Caco-2 (cell line): ENCODE results near the gene STK24. TPM values are rescaled to one million over a fixed set of nuclear protein-coding genes. Genes with fewer than 3 reads are reported as not detected.

Source experiments
- BruUV-seq: library from RNA; stranded (reverse); fragments of 400-500 nt; replicated peaks from 2 replicates; lab custom pipeline; 2021; lab: Mats Ljungman, UMichigan
- CTCF ChIA-PET: fragments of 300-600 bp; sonication (Branson Sonifier 250); formaldehyde crosslinking; loops from one replicate; lab custom pipeline; 2022; ENCODE audit warnings: antibody characterized with exemption; lab: Charles Lee
- POLR2A ChIA-PET: fragments of 300-600 bp; sonication (Branson Sonifier 250); formaldehyde crosslinking; loops from one replicate; lab custom pipeline; 2022; ENCODE audit warnings: antibody characterized with exemption; lab: Charles Lee
- DNase-seq, 2 experiments: peaks; one replicate each; pipeline versions ENCODE4 v3.0.0 to v3.0.0-alpha.2; 2020 to 2022
- H3K27me3 ChIP-seq: replicated peaks from 2 replicates; pipeline ENCODE4 v1.6.0; 2011; ENCODE audit warnings: low read length; ENCODE audit not compliant: control insufficient read depth, insufficient read depth
- H3K36me3 ChIP-seq: 2 replicates; pipeline ENCODE4 v1.5.1; 2011; ENCODE audit warnings: low read length; ENCODE audit not compliant: control insufficient read depth, insufficient read depth
- H3K4me1 ChIP-seq: fragments of 250-450 bp; sonication (Bioruptor Pico); 2 replicates; pipeline ENCODE4 v1.5.1; 2020; ENCODE audit warnings: mild to moderate bottlenecking
- H3K4me3 ChIP-seq: 2 replicates; pipeline ENCODE4 v1.5.1; 2011; ENCODE audit warnings: low read depth, mild to moderate bottlenecking, control low read depth, low read length
- H3K9me3 ChIP-seq: fragments of 250-450 bp; sonication (Bioruptor Pico); 2 replicates; pipeline ENCODE4 v1.5.1; 2020; ENCODE audit warnings: mild to moderate bottlenecking, moderate library complexity
- H3K27ac Mint-ChIP-seq: one replicate; pipeline ENCODE4 v1.8.0; 2022; ENCODE audit warnings: mixed read lengths; ENCODE audit not compliant: unreplicated experiment
- H3K27me3 Mint-ChIP-seq: one replicate; pipeline ENCODE4 v1.8.0; 2022; ENCODE audit warnings: mixed read lengths; ENCODE audit not compliant: insufficient read depth, unreplicated experiment
- H3K36me3 Mint-ChIP-seq: one replicate; pipeline ENCODE4 v1.8.0; 2022; ENCODE audit warnings: mild to moderate bottlenecking, mixed read lengths; ENCODE audit not compliant: insufficient read depth, unreplicated experiment
- H3K4me1 Mint-ChIP-seq: one replicate; pipeline ENCODE4 v1.8.0; 2022; ENCODE audit warnings: low read depth, mixed read lengths; ENCODE audit not compliant: unreplicated experiment
- H3K4me3 Mint-ChIP-seq: one replicate; pipeline ENCODE4 v1.8.0; 2022; ENCODE audit warnings: mild to moderate bottlenecking, moderate library complexity, mixed read lengths; ENCODE audit not compliant: unreplicated experiment
- H3K9me3 Mint-ChIP-seq: one replicate; pipeline ENCODE4 v1.8.0; 2022; ENCODE audit warnings: mixed read lengths; ENCODE audit not compliant: unreplicated experiment
- intact Hi-C: fragments of 100-400 bp; cut with micrococcal nuclease; formaldehyde crosslinking; loops from one replicate; pipeline ENCODE4 v1.10.0; 2022; ENCODE audit not compliant: unreplicated experiment
- total RNA-seq: library from RNA; stranded (reverse); gene quantifications from 2 replicates; pipeline ENCODE4 v1.2.3, GENCODE V29; 2022
- TF ChIP-seq, protein P1 (sequence below), 2 experiments: fragments of 200-600 bp in 1 of 2; IDR thresholded peaks; 1 replicate in 1 of 2; 2 replicates in 1 of 2; pipeline versions ENCODE4 v1.5.1 to v1.8.0; 2011 to 2022; ENCODE audit warnings: antibody characterized with exemption in 1 of 2, control low read depth in 1 of 2, inconsistent platforms in 1 of 2, low read depth in 1 of 2, low read length in 1 of 2, mild to moderate bottlenecking in 1 of 2, moderate library complexity in 1 of 2; ENCODE audit not compliant: insufficient read depth in 1 of 2, severe bottlenecking in 1 of 2, unreplicated experiment in 1 of 2

STK24 gene
- total RNA-seq, 1 experiment from 2014 or later, result 253 TPM

DNA sequence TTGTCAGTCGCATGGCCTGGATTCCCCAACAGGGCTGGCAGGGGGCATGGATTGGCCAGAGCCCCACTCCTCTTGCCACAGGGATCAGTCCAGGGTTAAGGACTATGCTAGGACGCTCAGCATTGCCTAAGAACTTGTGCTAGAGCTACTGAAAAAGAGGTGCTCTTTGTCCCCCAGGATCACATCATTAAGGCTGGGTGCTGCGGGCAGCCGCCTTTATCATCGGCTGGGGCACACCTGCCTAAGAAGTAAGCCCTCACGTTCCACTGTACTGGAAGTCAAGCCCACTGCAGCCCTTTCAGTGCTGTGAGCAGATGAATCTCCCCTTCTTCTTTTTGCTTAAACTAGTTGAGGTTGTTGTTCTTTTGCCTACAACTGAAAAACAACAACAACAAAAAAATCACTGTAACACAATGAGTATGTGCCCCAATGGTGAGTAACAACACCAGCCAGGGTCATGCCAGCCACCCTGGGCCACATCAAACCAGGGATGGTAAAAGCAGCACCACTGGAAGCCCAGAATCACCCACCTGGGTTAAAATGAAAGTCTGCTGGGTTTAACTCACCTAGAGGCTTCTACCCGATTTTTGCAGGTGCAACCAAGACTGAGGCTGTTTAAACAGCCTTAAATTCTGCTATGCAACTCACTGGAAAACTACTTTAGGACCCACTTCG lies 20.6 kb downstream of the STK24 start:
- BruUV-seq, result no TSS peak
- Mint-ChIP-seq H3K27me3 (no peaks in the 10 kb centered on the region), H3K27ac (no peak overlapping the region), H3K36me3 (peaks cover 82% of the 10 kb centered on the region), H3K9me3 (no peaks in the 10 kb centered on the region), H3K4me1 (peaks cover 38% of the 10 kb centered on the region), H3K4me3 (no peak overlapping the region)
- no peaks in the 10 kb centered on the region for H3K9me3 ChIP-seq
- TF ChIP-seq, protein P1, sequence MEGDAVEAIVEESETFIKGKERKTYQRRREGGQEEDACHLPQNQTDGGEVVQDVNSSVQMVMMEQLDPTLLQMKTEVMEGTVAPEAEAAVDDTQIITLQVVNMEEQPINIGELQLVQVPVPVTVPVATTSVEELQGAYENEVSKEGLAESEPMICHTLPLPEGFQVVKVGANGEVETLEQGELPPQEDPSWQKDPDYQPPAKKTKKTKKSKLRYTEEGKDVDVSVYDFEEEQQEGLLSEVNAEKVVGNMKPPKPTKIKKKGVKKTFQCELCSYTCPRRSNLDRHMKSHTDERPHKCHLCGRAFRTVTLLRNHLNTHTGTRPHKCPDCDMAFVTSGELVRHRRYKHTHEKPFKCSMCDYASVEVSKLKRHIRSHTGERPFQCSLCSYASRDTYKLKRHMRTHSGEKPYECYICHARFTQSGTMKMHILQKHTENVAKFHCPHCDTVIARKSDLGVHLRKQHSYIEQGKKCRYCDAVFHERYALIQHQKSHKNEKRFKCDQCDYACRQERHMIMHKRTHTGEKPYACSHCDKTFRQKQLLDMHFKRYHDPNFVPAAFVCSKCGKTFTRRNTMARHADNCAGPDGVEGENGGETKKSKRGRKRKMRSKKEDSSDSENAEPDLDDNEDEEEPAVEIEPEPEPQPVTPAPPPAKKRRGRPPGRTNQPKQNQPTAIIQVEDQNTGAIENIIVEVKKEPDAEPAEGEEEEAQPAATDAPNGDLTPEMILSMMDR (IDR thresholded peaks at IDR 0.05; ENCODE audit: insufficient read depth in 1 of 2, low read depth in 1 of 2, low read length in 1 of 2, severe bottlenecking in 1 of 2, unreplicated experiment in 1 of 2), result no peak
- peaks cover 3% of the 10 kb centered on the region; the same call in 1 of the 2 replicates for H3K36me3 ChIP-seq
- intact Hi-C loops, result loop anchor here (5.0 to 10.0 kb wide), 2 partner anchors 74 to 289 kb away; no protein-coding TSS in a partner anchor
- 0 out of 2 replicates have a peak, but pooled peaks cover 3% of the 10 kb centered on the region for H3K4me1 ChIP-seq
- DNase-seq, result no peak
- CTCF ChIA-PET, result interaction anchor here (0.6 kb wide), 1 partner anchor 314 kb away, joined by 3 read pairs; no protein-coding TSS in a partner anchor
- H3K4me3 ChIP-seq, result no peak overlapping the region
- POLR2A ChIA-PET, result no interaction called here
- no peaks in the 10 kb centered on the region for H3K27me3 ChIP-seq

DNA sequence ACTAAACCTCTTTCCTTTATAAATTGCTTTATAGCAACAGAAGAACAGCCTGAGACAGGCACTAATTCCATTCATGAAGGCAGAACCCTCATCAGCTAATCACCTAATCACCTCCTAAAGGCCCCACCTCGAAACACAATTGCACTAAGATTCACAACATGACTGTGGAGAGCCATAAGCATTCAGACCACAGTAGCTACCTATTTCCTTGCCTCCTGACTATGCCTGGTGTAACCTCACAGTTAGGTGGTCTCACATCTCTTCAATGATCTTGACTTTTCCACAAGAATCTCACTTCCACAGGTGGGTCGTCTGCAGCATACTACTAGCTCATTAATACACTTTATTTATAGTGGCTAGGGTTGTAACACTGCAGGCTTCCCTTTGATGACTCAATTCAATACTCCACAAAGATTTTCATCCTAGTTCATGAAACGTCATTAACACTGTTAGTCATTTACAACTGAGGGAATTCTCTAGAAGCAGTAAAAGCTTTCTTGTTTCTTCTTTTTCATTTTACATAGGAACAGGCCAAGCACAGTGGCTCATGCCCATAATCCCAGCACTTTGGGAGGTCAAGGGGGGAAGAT lies 27.1 kb downstream of the STK24 start:
- intact Hi-C loops, result loop anchor here (10.0 kb wide), 1 partner anchor 295 kb away; no protein-coding TSS in a partner anchor
- ChIA-PET CTCF (no interaction called here), POLR2A (interaction anchor here (1.3 kb wide), 1 partner anchor 28 kb away, joined by 3 read pairs; the partner anchor contains the start of gene STK24)
- Histone ChIP-seq H3K9me3 (no peaks in the 10 kb centered on the region), H3K27me3 (no peaks in the 10 kb centered on the region), H3K36me3 (peaks cover 8% of the 10 kb centered on the region), H3K4me1 (peaks cover 2% of the 10 kb centered on the region; the same call in 1 of the 2 replicates), H3K4me3 (no peak overlapping the region)
- H3K9me3 Mint-ChIP-seq, result no peaks in the 10 kb centered on the region
- DNase-seq, result no peak
- H3K27me3 Mint-ChIP-seq, result no peaks in the 10 kb centered on the region
- H3K36me3 Mint-ChIP-seq, result peaks cover 81% of the 10 kb centered on the region
- peaks cover 11% of the 10 kb centered on the region for H3K4me1 Mint-ChIP-seq
- no TSS peak for BruUV-seq
- no peak overlapping the region for H3K4me3 Mint-ChIP-seq
- peak overlapping the region; percentile 8 for H3K27ac Mint-ChIP-seq
- TF ChIP-seq, protein P1 (IDR thresholded peaks at IDR 0.05; ENCODE audit: insufficient read depth in 1 of 2, low read depth in 1 of 2, low read length in 1 of 2, severe bottlenecking in 1 of 2, unreplicated experiment in 1 of 2), result no peak

DNA sequence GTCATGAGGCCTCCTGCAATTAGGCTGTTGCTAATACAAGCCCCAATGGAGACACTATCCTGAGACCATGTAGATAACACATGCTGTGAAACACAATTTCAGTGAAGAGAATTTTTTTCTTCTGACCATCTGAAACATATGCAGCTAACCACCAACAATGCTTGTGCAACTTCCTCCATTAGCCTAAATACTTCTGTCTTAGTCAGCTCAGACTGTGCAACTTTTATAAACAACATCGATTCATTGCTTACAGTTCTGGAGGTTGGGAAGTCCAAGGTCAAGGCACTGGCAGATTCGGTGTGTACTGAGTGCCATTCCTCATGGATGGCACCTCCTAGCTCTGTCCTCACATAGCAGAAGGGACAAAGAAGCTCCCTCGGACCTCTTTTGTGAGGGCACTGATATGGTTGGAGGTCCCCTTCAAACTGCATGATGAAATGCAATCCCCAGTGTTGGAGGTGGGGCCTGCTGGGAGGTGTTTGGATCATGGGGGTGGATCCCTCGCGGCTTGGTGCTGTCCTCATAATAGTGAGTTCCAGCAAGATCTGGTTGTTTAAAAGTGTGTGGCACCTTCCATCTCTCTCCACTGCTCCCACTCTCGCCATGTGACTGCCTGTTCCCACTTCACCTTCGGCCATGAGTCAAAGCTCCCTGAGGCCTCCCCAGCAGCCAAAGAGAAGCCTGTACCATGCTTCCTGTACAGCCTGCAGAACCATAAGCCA lies 27.7 kb downstream of the STK24 start:
- Mint-ChIP-seq H3K9me3 (no peaks in the 10 kb centered on the region), H3K4me3 (no peak overlapping the region), H3K27me3 (no peaks in the 10 kb centered on the region), H3K27ac (peak overlapping the region; percentile 8), H3K4me1 (peaks cover 16% of the 10 kb centered on the region), H3K36me3 (peaks cover 85% of the 10 kb centered on the region)
- CTCF ChIA-PET, result interaction anchor here (1.3 kb wide), 1 partner anchor 104 kb away, joined by 5 read pairs; no protein-coding TSS in a partner anchor
- POLR2A ChIA-PET, result interaction anchor here (1.3 kb wide), 1 partner anchor 28 kb away, joined by 3 read pairs; the partner anchor contains the start of gene STK24
- Histone ChIP-seq H3K36me3 (peaks cover 8% of the 10 kb centered on the region), H3K27me3 (no peaks in the 10 kb centered on the region), H3K4me3 (no peak overlapping the region), H3K9me3 (no peaks in the 10 kb centered on the region), H3K4me1 (peaks cover 9% of the 10 kb centered on the region)
- BruUV-seq, result no TSS peak
- DNase-seq, result no peak
- intact Hi-C loops, result no loop called here
- TF ChIP-seq, protein P1 (IDR thresholded peaks at IDR 0.05; ENCODE audit: insufficient read depth in 1 of 2, low read depth in 1 of 2, low read length in 1 of 2, severe bottlenecking in 1 of 2, unreplicated experiment in 1 of 2), result no peak
